ENCODE measurements around the gene DNASE2B.

- TF ChIP-seq TEAD4 (IDR thresholded peaks at IDR 0.05) (no peak), YY1 (IDR thresholded peaks at IDR 0.05; ENCODE audit: low read depth) (no peak), REST (IDR thresholded peaks at IDR 0.05; ENCODE audit: low read depth) (no peak), EP300 (IDR thresholded peaks at IDR 0.05; ENCODE audit: borderline replicate concordance) (no peak), RAD21 (IDR thresholded peaks at IDR 0.05; ENCODE audit: low read depth) (no peak), EGR1 (IDR thresholded peaks at IDR 0.05) (no peak), ZBTB7A (IDR thresholded peaks at IDR 0.05; ENCODE audit: low read depth) (no peak), CEBPB (IDR thresholded peaks at IDR 0.05) (no peak), TAF1 (IDR thresholded peaks at IDR 0.05; ENCODE audit: low read depth) (no peak), TCF12 (IDR thresholded peaks at IDR 0.05; ENCODE audit: low read depth) (no peak), FOXM1 (IDR thresholded peaks at IDR 0.05; ENCODE audit: borderline replicate concordance, low read depth) (no peak)
Measured at GRCh38 chr1:84386716-84387479, 11.4 kb upstream of the DNASE2B start.

Measured in Ishikawa (cell line).